NCI-H146 treated with DMSO at 0.1 percent for 48 hours (cell line): Measurements from ENCODE around the gene MBTPS2.

ENCODE experiments used
- DNase-seq: peaks from one replicate; lab custom pipeline; 2025; ENCODE audit not compliant: unreplicated experiment; lab: John Stamatoyannopoulos, UW

MBTPS2 gene

GRCh38 chrX:21932292-21933002 lies 93.0 kb downstream of the MBTPS2 start:
- DNase-seq = no peak

- DNase-seq = no peak
These were observed 93.7 kb downstream of the MBTPS2 start for GRCh38 chrX:21933077-21933476.

- no peak for DNase-seq
These were observed 95.0 kb downstream of the MBTPS2 start for GRCh38 chrX:21934414-21934813.
